ENCODE measurements around the gene GPR152. TPM values are rescaled to one million over a fixed set of nuclear protein-coding genes. Genes with fewer than 3 reads are reported as not detected.

Gene GPR152
- total and polyA plus RNA-seq, 2 donors (not counting 3 experiments of a cell fraction or from before 2014, with no cell fraction given), result not detected

DNA sequence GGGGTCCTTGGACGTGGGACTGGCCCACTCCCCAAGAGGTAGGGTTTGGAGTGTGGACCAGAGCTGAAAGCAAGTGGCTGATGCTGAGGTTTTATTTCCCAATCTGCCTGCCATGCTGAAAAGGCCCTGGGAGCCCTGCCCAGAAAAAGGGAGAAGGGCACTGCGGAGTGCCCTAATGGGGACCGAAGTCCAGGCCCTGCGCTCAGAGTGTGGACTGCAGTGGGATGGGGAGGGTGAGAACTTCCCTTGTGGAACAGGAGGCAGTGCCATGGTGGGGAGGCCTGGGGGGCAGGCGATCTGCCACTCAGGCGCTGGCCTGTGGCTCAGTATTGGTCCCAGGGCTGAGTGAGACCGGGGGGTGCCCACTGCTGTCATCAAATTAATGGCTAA, 4.3 kb downstream of the GPR152 start:
- CTCF ChIA-PET, result no interaction called here
- Histone ChIP-seq H3K79me2 (ENCODE audit: control insufficient read depth, insufficient read depth, low read length) (no peaks in the 10 kb centered on the region), H4K20me1 (replicated peaks; ENCODE audit: control insufficient read depth, extremely low read depth, insufficient read depth, low read length) (no peaks in the 10 kb centered on the region), H3K9me3 (replicated peaks; ENCODE audit: control insufficient read depth, insufficient read depth, low read length) (no peaks in the 10 kb centered on the region), H3K9ac (replicated peaks; ENCODE audit: extremely low read depth, insufficient read depth, low read length) (no peak overlapping the region), H3K4me3 (replicated peaks in 1 of 3; ENCODE audit: insufficient read depth in 1 of 3, low read depth in 1 of 3, low read length in 3 of 3) (no peak overlapping the region), H3K27ac (ENCODE audit: insufficient read depth, low read depth, low read length) (no peak overlapping the region), H3K36me3 (ENCODE audit: control insufficient read depth in 2 of 2, extremely low read depth in 1 of 2, insufficient read depth in 2 of 2, low read length in 2 of 2) (no peaks in the 10 kb centered on the region), H2AFZ (ENCODE audit: low read depth, low read length) (no peak overlapping the region), H3K4me2 (ENCODE audit: insufficient read depth, low read length) (no peak overlapping the region), H3K9me1 (replicated peaks; ENCODE audit: control insufficient read depth, extremely low read depth, insufficient read depth, low read length) (no peaks in the 10 kb centered on the region), H3K4me1 (ENCODE audit: control insufficient read depth, extremely low read depth, insufficient read depth, low read length) (peaks cover 7% of the 10 kb centered on the region), H3K27me3 (ENCODE audit: control insufficient read depth in 2 of 2, insufficient read depth in 2 of 2, low read length in 2 of 2) (no peaks in the 10 kb centered on the region)
- intact Hi-C loops (cut with micrococcal nuclease), result no loop called here
- DNase-seq (ENCODE audit: low read depth, low spot score) (no peak), FAIRE-seq (no peak)
- TF ChIP-seq FOS (IDR thresholded peaks at IDR 0.05; ENCODE audit: borderline replicate concordance, insufficient read depth, low read length) (no peak), POLR2AphosphoS5 (IDR thresholded peaks at IDR 0.05; ENCODE audit: insufficient read depth, low read depth, low read length) (no peak), GATA2 (IDR thresholded peaks at IDR 0.05; ENCODE audit: insufficient read depth, insufficient read length, low read depth, low read length) (no peak), MYC (IDR thresholded peaks at IDR 0.05; ENCODE audit: low read depth, low read length) (no peak), EZH2 (IDR thresholded peaks at IDR 0.05; ENCODE audit: borderline replicate concordance, low read depth, low read length, severe bottlenecking) (no peak), POLR2A (IDR thresholded peaks at IDR 0.05; ENCODE audit: low read depth, low read length) (no peak), JUN (IDR thresholded peaks at IDR 0.05; ENCODE audit: borderline replicate concordance, insufficient read depth, insufficient read length, low read depth) (no peak)
- TF ChIP-seq, protein P1, sequence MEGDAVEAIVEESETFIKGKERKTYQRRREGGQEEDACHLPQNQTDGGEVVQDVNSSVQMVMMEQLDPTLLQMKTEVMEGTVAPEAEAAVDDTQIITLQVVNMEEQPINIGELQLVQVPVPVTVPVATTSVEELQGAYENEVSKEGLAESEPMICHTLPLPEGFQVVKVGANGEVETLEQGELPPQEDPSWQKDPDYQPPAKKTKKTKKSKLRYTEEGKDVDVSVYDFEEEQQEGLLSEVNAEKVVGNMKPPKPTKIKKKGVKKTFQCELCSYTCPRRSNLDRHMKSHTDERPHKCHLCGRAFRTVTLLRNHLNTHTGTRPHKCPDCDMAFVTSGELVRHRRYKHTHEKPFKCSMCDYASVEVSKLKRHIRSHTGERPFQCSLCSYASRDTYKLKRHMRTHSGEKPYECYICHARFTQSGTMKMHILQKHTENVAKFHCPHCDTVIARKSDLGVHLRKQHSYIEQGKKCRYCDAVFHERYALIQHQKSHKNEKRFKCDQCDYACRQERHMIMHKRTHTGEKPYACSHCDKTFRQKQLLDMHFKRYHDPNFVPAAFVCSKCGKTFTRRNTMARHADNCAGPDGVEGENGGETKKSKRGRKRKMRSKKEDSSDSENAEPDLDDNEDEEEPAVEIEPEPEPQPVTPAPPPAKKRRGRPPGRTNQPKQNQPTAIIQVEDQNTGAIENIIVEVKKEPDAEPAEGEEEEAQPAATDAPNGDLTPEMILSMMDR (IDR thresholded peaks at IDR 0.05; ENCODE audit: extremely low read depth in 1 of 2, insufficient read depth in 1 of 2, low read depth in 1 of 2, low read length in 2 of 2), result no peak
- TF ChIP-seq, protein P2, sequence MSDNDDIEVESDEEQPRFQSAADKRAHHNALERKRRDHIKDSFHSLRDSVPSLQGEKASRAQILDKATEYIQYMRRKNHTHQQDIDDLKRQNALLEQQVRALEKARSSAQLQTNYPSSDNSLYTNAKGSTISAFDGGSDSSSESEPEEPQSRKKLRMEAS (IDR thresholded peaks at IDR 0.05; ENCODE audit: insufficient read depth, insufficient read length), result no peak
- BruUV-seq (replicated peaks), result no TSS peak
- POLR2A ChIA-PET, result no interaction called here
- dilution Hi-C loops (cut with MboI; ENCODE audit: extremely low pct_ligation_motif_present, low sequenced_read_pairs), result no loop called here

Measured in endothelial cell of umbilical vein (primary cell).